ENCODE measurements around the gene ANAPC10.
A peak's percentile ranks its signal among the peaks of the same experiment; 100 is the strongest.
"Not testable (repeated sequence)": the region's sequence is repeated elsewhere in the genome, so short reads cannot be mapped to it uniquely, and the experiment has no call there.

Gene ANAPC10

DNA sequence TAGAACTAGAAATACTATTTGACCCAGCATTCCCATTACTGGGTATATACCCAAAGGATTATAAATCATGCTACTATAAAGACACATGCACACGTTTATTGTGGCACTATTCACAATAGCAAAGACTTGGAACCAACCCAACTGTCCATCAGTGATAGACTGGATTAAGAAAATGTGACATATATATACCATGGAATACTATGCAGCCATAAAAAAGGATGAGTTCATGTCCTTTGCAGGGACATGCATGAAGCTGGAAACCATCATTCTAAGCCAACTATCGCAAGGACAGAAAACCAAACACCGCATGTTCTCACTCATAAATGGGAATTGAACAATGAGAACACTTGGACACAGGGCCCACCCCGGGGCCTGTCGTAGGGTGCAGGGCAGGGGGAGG, 97.3 kb downstream of the ANAPC10 start:
- not testable (repeated sequence) for DNase-seq

- no peak for DNase-seq
Observed at GRCh38 chr4:144989306-144989705, 108.7 kb downstream of the ANAPC10 start.

DNA sequence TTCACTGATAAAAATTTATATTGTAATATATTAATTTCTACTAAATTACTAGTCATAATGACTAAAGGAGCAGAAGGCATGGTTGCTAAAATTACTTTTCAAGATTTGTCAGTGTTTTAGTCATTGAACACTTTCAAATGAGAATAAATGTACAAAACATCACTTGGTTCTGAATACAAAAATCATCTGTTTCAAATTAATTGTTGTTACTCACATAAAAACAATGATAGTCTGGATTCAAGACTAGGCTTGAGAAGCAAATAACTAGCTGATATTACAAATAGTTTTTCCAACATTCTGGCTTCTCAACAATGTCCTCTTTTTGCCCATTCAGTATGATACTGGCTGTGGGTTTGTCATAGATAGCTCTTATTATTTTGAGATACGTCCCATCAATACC, 112.5 kb downstream of the ANAPC10 start:
- no peak for DNase-seq

GRCh38 chr4:144985014-144985413, 113.0 kb downstream of the ANAPC10 start:
- no peak for DNase-seq

- no peak for DNase-seq
Observed at GRCh38 chr4:144984241-144984640, 113.8 kb downstream of the ANAPC10 start.

- no peak for DNase-seq
Observed at GRCh38 chr4:144975718-144976117, 122.3 kb downstream of the ANAPC10 start.

DNA sequence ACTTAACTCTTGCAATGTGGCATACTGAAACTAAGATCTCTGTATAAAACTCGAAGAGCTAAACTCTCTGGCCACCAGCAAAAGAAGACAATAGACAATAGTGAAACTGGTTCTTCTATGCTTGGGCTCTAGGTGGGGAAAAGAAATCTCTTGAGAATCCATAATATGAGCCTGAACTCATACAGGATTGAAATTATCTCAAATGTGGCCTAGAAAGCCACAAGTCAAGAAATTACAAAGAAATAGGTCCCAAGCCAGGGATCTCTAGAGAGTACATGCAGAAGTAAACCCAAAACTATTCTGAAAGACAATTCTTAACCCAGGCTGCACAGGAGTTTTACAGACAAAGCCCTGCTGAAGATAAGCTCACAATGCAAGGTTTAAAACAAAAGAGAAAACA, 127.4 kb downstream of the ANAPC10 start:
- no peak for DNase-seq

- no peak for DNase-seq
Observed at GRCh38 chr4:144969821-144970220, 128.2 kb downstream of the ANAPC10 start.

- DNase-seq: no peak
Observed at GRCh38 chr4:144968606-144969005, 129.4 kb downstream of the ANAPC10 start.

DNA sequence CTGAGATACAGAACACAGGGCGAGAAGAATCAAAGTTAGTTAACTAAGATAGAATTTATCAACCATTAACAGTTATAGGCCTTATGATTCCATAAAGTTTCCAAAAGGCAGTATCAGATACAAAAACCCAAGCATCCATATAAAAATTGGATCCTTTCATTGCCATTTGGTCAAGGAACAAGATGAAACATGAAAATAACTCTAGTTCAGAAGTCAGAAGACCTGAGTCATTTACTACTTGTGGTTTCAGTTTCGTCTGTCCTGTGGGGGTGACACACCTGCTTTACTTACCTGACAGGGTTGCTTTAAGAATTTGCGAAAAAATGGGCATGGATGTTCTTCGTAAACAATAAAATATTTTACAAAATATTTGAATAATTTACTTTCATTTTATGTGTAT, 130.8 kb downstream of the ANAPC10 start:
- peak; percentile 3 for DNase-seq

DNA sequence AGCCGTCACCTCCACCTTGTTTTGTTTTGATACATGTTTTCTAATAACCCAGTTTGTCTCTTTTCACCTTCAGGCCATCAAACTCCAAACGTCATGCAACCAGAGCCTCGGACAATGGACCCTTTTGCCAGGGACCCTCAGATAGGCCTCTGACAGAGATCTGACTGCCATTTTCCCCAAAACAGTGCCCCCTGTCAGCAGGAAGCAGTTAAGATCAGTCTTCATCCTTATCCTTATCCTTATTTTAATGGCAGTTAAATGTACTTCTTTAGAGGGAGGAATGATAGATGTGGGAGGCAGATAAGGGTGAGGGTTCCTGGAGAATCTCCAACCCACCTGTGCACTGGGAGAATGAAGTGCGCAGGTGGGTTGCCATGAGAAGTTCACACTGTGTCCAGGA, 135.7 kb downstream of the ANAPC10 start:
- DNase-seq: no peak

GRCh38 chr4:144955104-144955503, 142.9 kb downstream of the ANAPC10 start:
- no peak for DNase-seq

DNA sequence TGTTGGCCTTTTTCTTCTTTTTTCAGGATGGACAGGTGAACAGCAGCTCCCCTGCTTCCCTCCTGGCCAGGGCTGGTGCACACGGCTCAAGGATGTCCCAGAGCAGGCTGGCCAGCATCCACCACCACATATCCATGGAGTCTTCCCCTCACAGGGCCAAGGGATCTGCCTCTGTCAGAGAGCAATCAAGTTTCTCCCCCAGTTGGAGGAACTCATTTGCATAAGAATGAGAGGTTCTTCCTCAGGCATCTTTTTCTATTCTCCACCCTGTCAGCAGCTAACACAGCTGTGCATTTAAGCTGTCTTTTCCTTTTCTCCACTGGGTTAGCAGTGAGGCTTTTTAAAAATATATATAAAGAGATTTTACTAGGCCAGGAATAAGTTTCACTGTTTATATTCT, 143.8 kb downstream of the ANAPC10 start:
- no peak for DNase-seq

DNA sequence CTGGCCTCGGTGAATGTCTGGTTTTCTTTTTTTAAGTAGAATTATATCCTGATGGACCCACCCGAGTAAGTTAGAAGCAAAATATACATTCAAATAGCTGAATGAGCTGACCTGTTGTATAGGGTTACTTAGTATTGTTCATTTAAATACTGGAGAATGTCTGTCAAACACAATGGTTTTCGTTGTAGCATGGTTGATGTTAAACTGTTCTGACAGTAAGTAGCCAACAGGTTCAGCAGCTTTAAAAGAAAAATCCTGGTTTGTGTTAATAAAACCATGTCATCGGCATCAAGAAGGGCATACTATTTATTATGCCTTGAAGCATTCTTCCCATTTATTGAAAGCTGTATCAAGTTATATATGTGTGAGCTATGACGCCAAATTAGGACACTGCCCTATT, 149.6 kb downstream of the ANAPC10 start:
- DNase-seq: no peak

DNA sequence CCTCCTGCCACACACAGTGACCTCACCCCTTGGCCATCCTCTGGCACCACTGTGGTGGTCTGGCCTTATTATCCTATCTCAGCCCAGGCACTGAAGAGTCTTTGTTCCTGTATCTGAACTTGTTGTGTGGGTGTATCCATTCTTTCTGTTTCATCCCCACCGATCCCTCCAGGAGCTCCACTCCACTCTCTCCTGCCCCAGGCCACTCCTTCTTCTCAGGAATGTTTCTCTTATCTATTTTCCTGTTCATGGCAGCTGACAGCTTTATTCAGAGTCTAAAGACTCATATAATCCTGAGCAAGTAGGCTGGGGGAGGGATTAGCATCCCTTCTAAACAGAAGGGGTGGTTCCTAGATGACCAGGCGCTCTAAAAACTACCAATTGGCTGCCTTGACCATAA, 150.0 kb downstream of the ANAPC10 start:
- no peak for DNase-seq

Data from activated CD4-positive, alpha-beta T cell treated with anti-CD3 and anti-CD28 coated beads, Interleukin-10, Interleukin-2, amounts not matched to agents 100 ng/mL and 50 ng/mL, durations not matched to agents 16 hours and 8 hours (primary cell).